ENCODE results near the gene MARCHF10.

The MARCHF10 gene

GRCh38 chr17:62704381-62704971 lies 103.6 kb downstream of the MARCHF10 start:
- H4K8ac ChIP-seq (ENCODE audit: low read length) = peak overlapping the region; percentile 79
- H3K79me1 ChIP-seq (replicated peaks; ENCODE audit: low read length, poor library complexity, severe bottlenecking) = peaks cover 20% of the 10 kb centered on the region
- peak overlapping the region; percentile 36 for H2AFZ ChIP-seq (ENCODE audit: low read depth, low read length)
- H3K4me2 ChIP-seq (ENCODE audit: low read length, poor library complexity, severe bottlenecking) = peak overlapping the region; percentile 89
- 2% methylated on average over 31 of the region's 31 CpGs for WGBS
- H2BK5ac ChIP-seq (ENCODE audit: low read depth, low read length, poor library complexity, severe bottlenecking) = peak overlapping the region; percentile 58
- peak overlapping the region in 1 of 2 experiments; percentile 85 for H3K23ac ChIP-seq (ENCODE audit: low read length in 2 of 2)
- peak overlapping the region; percentile 45 for H3K27ac ChIP-seq (ENCODE audit: low read length, poor library complexity, severe bottlenecking)
- peak overlapping the region; percentile 100 for H2BK120ac ChIP-seq (ENCODE audit: low read depth, low read length)
- peak; percentile 34 for DNase-seq
- no peak overlapping the region for H3K14ac ChIP-seq (ENCODE audit: low read length in 2 of 2)
- peak overlapping the region; percentile 84 for H3K9ac ChIP-seq (ENCODE audit: low read length)
- peak overlapping the region; percentile 82 to 85 for H3K4me3 ChIP-seq (ENCODE audit: insufficient read depth in 1 of 2, low read depth in 1 of 2, low read length in 2 of 2)
- H3K18ac ChIP-seq (ENCODE audit: low read depth in 1 of 2, low read length in 2 of 2) = peak overlapping the region; percentile 77 to 89
- H3K9me3 ChIP-seq (ENCODE audit: control insufficient read depth, low read length) = peaks cover 15% of the 10 kb centered on the region
- peak overlapping the region in 1 of 2 experiments; percentile 12 for H2BK12ac ChIP-seq (ENCODE audit: low read length in 2 of 2)
- H3K27me3 ChIP-seq (ENCODE audit: control insufficient read depth in 1 of 2, insufficient read depth in 1 of 2, low read length in 2 of 2) = no peaks in the 10 kb centered on the region
- peaks cover 22% of the 10 kb centered on the region for H3K4me1 ChIP-seq (ENCODE audit: control insufficient read depth, insufficient read depth, low read depth, low read length)
- peak overlapping the region; percentile 91 for H2BK15ac ChIP-seq (ENCODE audit: low read depth, poor library complexity, severe bottlenecking)
- H3K4ac ChIP-seq (ENCODE audit: low read depth in 1 of 2, low read length in 2 of 2) = peak overlapping the region in 1 of 2 experiments; percentile 56
- peak overlapping the region; percentile 89 for H2AK5ac ChIP-seq (ENCODE audit: low read length, severe bottlenecking)
- H4K91ac ChIP-seq (ENCODE audit: low read length) = peak overlapping the region; percentile 46
- no peaks in the 10 kb centered on the region for H3K36me3 ChIP-seq (ENCODE audit: control insufficient read depth in 1 of 2, insufficient read depth in 2 of 2, low read depth in 1 of 2, low read length in 2 of 2)

DNA sequence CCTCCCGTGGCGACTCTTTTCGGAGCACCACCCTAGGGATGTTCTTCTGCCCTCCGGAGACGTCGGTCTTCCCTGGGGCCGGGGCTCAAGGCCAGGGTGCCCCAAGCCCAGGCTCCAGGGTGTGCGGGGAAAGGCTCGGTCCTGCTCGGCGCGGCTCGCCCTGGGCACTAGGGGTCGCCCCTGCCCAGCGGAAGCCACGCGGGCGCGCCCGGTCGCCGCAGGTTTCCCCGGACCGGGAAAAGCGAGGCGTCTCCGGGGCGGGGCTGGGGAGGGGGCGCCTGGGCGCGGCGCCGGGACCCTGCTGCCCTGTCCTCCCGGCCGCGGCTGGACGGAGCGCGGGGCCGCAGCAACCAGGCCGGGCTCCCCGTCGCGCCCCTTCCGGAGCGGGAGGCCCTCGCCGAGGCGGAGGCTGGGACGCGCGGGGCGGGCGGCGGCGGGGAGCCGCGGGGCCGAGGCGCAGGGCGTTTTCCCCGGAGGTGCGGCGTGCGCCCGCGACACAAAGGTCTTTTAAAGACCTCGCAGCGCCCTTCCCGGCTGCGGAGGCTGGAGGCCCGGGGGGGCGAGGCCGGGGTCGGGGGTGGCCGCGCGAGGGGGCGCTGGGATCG lies 104.2 kb downstream of the MARCHF10 start:
- Histone ChIP-seq H3K36me3 (ENCODE audit: control insufficient read depth in 1 of 2, insufficient read depth in 2 of 2, low read depth in 1 of 2, low read length in 2 of 2) (no peaks in the 10 kb centered on the region), H4K91ac (ENCODE audit: low read length) (peak overlapping the region; percentile 71), H2BK12ac (ENCODE audit: low read length in 2 of 2) (peak overlapping the region in 1 of 2 experiments; percentile 6), H3K9me3 (ENCODE audit: control insufficient read depth, low read length) (peaks cover 12% of the 10 kb centered on the region), H3K79me1 (replicated peaks; ENCODE audit: low read length, poor library complexity, severe bottlenecking) (peaks cover 20% of the 10 kb centered on the region), H2BK15ac (ENCODE audit: low read depth, poor library complexity, severe bottlenecking) (peak overlapping the region; percentile 91), H2BK120ac (ENCODE audit: low read depth, low read length) (peak overlapping the region; percentile 100), H3K4me1 (ENCODE audit: control insufficient read depth, insufficient read depth, low read depth, low read length) (peaks cover 22% of the 10 kb centered on the region), H3K4me2 (ENCODE audit: low read length, poor library complexity, severe bottlenecking) (peak overlapping the region; percentile 89), H2BK5ac (ENCODE audit: low read depth, low read length, poor library complexity, severe bottlenecking) (peak overlapping the region; percentile 58), H3K27ac (ENCODE audit: low read length, poor library complexity, severe bottlenecking) (no peak overlapping the region), H3K4ac (ENCODE audit: low read depth in 1 of 2, low read length in 2 of 2) (peak overlapping the region; percentile 41 to 71), H2AK5ac (ENCODE audit: low read length, severe bottlenecking) (no peak overlapping the region), H3K4me3 (ENCODE audit: insufficient read depth in 1 of 2, low read depth in 1 of 2, low read length in 2 of 2) (peak overlapping the region; percentile 82 to 85), H2AFZ (ENCODE audit: low read depth, low read length) (no peak overlapping the region), H4K8ac (ENCODE audit: low read length) (peak overlapping the region; percentile 59), H3K14ac (ENCODE audit: low read length in 2 of 2) (no peak overlapping the region), H3K9ac (ENCODE audit: low read length) (peak overlapping the region; percentile 84), H3K27me3 (ENCODE audit: control insufficient read depth in 1 of 2, insufficient read depth in 1 of 2, low read length in 2 of 2) (no peaks in the 10 kb centered on the region), H3K23ac (ENCODE audit: low read length in 2 of 2) (peak overlapping the region in 1 of 2 experiments; percentile 85), H3K18ac (ENCODE audit: low read depth in 1 of 2, low read length in 2 of 2) (peak overlapping the region; percentile 77 to 89)
- 1% methylated on average over 77 of the region's 80 CpGs for WGBS
- peak; percentile 60 for DNase-seq

GRCh38 chr17:62703261-62703775 lies 104.8 kb downstream of the MARCHF10 start:
- Histone ChIP-seq H3K18ac (ENCODE audit: low read depth in 1 of 2, low read length in 2 of 2) (no peak overlapping the region), H4K8ac (ENCODE audit: low read length) (peak overlapping the region; percentile 33), H3K14ac (ENCODE audit: low read length in 2 of 2) (no peak overlapping the region), H3K9me3 (ENCODE audit: control insufficient read depth, low read length) (peaks cover 6% of the 10 kb centered on the region), H3K4me2 (ENCODE audit: low read length, poor library complexity, severe bottlenecking) (peak overlapping the region; percentile 61), H3K4me1 (ENCODE audit: control insufficient read depth, insufficient read depth, low read depth, low read length) (peaks cover 22% of the 10 kb centered on the region), H4K91ac (ENCODE audit: low read length) (peak overlapping the region; percentile 28), H3K79me1 (replicated peaks; ENCODE audit: low read length, poor library complexity, severe bottlenecking) (peaks cover 20% of the 10 kb centered on the region), H3K27ac (ENCODE audit: low read length, poor library complexity, severe bottlenecking) (no peak overlapping the region), H2BK5ac (ENCODE audit: low read depth, low read length, poor library complexity, severe bottlenecking) (no peak overlapping the region), H2BK15ac (ENCODE audit: low read depth, poor library complexity, severe bottlenecking) (no peak overlapping the region), H2BK120ac (ENCODE audit: low read depth, low read length) (no peak overlapping the region), H3K9ac (ENCODE audit: low read length) (peak overlapping the region; percentile 84), H3K4me3 (ENCODE audit: insufficient read depth in 1 of 2, low read depth in 1 of 2, low read length in 2 of 2) (peak overlapping the region; percentile 82 to 85), H3K27me3 (ENCODE audit: control insufficient read depth in 1 of 2, insufficient read depth in 1 of 2, low read length in 2 of 2) (no peaks in the 10 kb centered on the region), H2BK12ac (ENCODE audit: low read length in 2 of 2) (peak overlapping the region; percentile 6 to 12), H3K4ac (ENCODE audit: low read depth in 1 of 2, low read length in 2 of 2) (no peak overlapping the region), H2AK5ac (ENCODE audit: low read length, severe bottlenecking) (peak overlapping the region; percentile 47), H2AFZ (ENCODE audit: low read depth, low read length) (no peak overlapping the region), H3K36me3 (ENCODE audit: control insufficient read depth in 1 of 2, insufficient read depth in 2 of 2, low read depth in 1 of 2, low read length in 2 of 2) (no peaks in the 10 kb centered on the region), H3K23ac (ENCODE audit: low read length in 2 of 2) (no peak overlapping the region)
- peak; percentile 40 for DNase-seq
- WGBS = 43% methylated on average over 16 of the region's 16 CpGs

DNA sequence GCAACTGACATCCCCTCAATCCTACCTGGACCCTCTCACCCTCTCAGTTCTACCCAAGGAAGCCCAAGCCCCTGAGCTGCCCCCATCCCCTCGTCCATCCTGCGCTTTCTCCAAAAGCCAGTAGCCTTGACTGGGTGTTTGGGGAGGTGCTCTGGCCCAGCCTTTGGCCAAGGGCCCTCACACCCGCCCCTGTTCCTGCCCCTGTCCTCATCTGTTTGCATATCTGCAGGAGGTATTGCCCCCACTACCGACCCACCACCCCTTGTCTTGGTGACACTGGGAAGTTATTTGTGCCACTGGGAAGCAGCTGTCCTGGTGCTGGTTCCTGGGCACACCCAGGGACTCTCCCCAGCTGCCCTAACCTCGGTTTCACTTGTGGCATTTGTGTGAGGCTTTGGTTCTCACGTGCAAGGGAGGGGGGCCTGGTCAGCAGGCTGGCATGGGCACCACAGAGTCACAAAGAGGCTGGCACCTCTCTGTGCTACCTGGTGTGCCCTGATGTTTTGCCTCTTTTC lies 105.3 kb downstream of the MARCHF10 start:
- H2AK5ac ChIP-seq (ENCODE audit: low read length, severe bottlenecking) = no peak overlapping the region

More for the DNA sequence above, 105.3 kb downstream of the MARCHF10 start:
- Histone ChIP-seq H2BK120ac (ENCODE audit: low read depth, low read length) (no peak overlapping the region), H2BK15ac (ENCODE audit: low read depth, poor library complexity, severe bottlenecking) (no peak overlapping the region), H4K91ac (ENCODE audit: low read length) (no peak overlapping the region), H3K9ac (ENCODE audit: low read length) (peak overlapping the region; percentile 84), H3K4me2 (ENCODE audit: low read length, poor library complexity, severe bottlenecking) (no peak overlapping the region), H3K23ac (ENCODE audit: low read length in 2 of 2) (no peak overlapping the region), H3K4me3 (ENCODE audit: insufficient read depth in 1 of 2, low read depth in 1 of 2, low read length in 2 of 2) (no peak overlapping the region), H2AFZ (ENCODE audit: low read depth, low read length) (no peak overlapping the region), H3K4ac (ENCODE audit: low read depth in 1 of 2, low read length in 2 of 2) (no peak overlapping the region), H3K4me1 (ENCODE audit: control insufficient read depth, insufficient read depth, low read depth, low read length) (peaks cover 22% of the 10 kb centered on the region), H3K27ac (ENCODE audit: low read length, poor library complexity, severe bottlenecking) (no peak overlapping the region), H4K8ac (ENCODE audit: low read length) (no peak overlapping the region), H3K18ac (ENCODE audit: low read depth in 1 of 2, low read length in 2 of 2) (no peak overlapping the region), H3K79me1 (replicated peaks; ENCODE audit: low read length, poor library complexity, severe bottlenecking) (peaks cover 20% of the 10 kb centered on the region), H3K36me3 (ENCODE audit: control insufficient read depth in 1 of 2, insufficient read depth in 2 of 2, low read depth in 1 of 2, low read length in 2 of 2) (no peaks in the 10 kb centered on the region), H3K14ac (ENCODE audit: low read length in 2 of 2) (no peak overlapping the region), H2BK12ac (ENCODE audit: low read length in 2 of 2) (no peak overlapping the region), H2BK5ac (ENCODE audit: low read depth, low read length, poor library complexity, severe bottlenecking) (no peak overlapping the region), H3K27me3 (ENCODE audit: control insufficient read depth in 1 of 2, insufficient read depth in 1 of 2, low read length in 2 of 2) (no peaks in the 10 kb centered on the region), H3K9me3 (ENCODE audit: control insufficient read depth, low read length) (peaks cover 6% of the 10 kb centered on the region)
- DNase-seq = no peak
- WGBS = 73% methylated on average over 6 of the region's 6 CpGs

Measured in mesenchymal stem cell (in vitro differentiated cells and primary cell).